LNCaP clone FGC (cell line): ENCODE data around the gene MET.
"Not testable (repeated sequence)": the region's sequence is repeated elsewhere in the genome, so short reads cannot be mapped to it uniquely, and the experiment has no call there.

Source experiments
- DNase-seq: peaks from one replicate; pipeline ENCODE4 v3.0.0-alpha.2; 2011; ENCODE audit warnings: low read depth
- H3K4me3 ChIP-seq: 2 replicates; pipeline ENCODE4 v1.5.1; 2011; ENCODE audit warnings: mild to moderate bottlenecking, low read depth, low read length, control low read depth
- CTCF ChIP-seq: IDR thresholded peaks from 2 replicates; pipeline ENCODE4 v1.5.1; 2012; ENCODE audit warnings: mild to moderate bottlenecking; ENCODE audit not compliant: control insufficient read depth, insufficient read depth; ENCODE audit errors: extremely low read depth

MET gene

GRCh38 chr7:116752305-116753074 lies 80.5 kb downstream of the MET start:
- TF ChIP-seq CTCF, result no peak
- DNase-seq, result no peak
- no peak overlapping the region for H3K4me3 ChIP-seq

GRCh38 chr7:116753130-116753529 lies 81.1 kb downstream of the MET start:
- no peak for TF ChIP-seq CTCF
- DNase-seq, result no peak
- no peak overlapping the region for H3K4me3 ChIP-seq

DNA sequence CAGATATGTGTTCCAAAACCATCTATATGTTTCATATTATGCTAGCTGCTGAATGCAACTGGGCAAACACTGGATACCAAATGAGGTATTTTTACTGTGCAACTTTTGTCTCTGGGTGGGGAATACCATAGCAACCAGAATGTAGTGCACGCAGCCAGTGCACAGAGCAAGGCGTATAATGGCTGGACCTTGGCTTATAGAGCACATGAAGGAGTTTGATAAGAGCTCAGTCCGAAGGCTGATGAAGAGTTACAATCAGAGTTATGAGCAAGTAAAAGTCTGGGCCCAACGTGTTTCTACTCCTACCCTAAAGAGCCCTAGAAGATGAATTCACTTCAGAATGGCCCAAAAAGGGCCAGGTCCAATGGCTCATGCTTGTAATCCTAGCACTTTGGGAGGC lies 82.2 kb downstream of the MET start:
- DNase-seq, result no peak
- no peak for TF ChIP-seq CTCF
- no peak overlapping the region for H3K4me3 ChIP-seq

GRCh38 chr7:116757283-116757682 lies 85.3 kb downstream of the MET start:
- TF ChIP-seq CTCF, result no peak
- DNase-seq, result no peak

DNA sequence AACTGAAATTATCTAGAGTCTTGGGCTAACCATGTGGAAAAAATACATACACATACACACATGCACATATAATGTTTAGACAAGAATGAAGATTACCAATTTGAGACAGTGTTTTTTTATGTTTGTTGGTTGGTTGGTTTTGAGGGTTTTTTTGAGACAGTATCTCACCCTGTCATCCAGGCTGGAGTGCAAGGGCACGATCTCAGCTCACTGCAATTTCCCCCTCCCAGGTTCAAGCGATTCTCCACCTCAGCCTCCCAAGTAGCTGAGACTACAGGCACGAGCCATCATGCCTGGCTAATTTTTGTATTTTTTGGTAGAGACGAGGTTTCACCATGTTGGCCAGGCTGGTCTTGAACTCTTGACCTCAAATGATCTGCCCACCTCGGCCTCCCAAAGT lies 87.6 kb downstream of the MET start:
- H3K4me3 ChIP-seq, DNase-seq: not testable (repeated sequence)

More at GRCh38 chr7:116757283-116757682, 85.3 kb downstream of the MET start:
- no peak overlapping the region for H3K4me3 ChIP-seq

DNA sequence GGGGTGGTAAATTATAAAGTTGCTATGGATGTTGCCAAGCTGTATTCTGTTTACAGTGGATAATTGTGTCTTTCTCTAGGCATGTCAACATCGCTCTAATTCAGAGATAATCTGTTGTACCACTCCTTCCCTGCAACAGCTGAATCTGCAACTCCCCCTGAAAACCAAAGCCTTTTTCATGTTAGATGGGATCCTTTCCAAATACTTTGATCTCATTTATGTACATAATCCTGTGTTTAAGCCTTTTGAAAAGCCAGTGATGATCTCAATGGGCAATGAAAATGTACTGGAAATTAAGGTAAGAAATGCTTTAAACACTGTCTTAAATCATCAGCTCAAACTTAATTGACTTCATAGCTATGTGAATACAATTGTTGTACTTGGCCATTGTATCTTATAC lies 91.0 kb downstream of the MET start:
- no peak overlapping the region for H3K4me3 ChIP-seq
- no peak for TF ChIP-seq CTCF
- no peak for DNase-seq

DNA sequence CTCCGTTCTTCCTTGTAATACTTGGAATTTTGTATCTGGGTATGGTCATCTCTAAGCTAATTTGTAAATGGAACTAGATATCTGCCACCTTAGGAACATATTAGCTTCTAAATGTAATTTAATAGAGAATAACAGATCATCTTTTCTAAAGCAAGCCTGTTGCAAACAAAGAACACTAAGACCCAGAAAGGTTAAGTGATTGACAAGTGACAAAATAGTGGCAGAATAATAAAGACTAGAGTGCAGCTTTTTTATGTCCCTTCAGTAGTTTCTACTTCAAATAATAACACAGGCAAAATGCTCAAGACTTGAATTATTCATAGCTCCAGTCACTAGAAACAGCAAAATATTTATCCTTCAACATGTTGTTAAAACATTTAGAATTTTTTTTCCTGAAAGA lies 91.7 kb downstream of the MET start:
- H3K4me3 ChIP-seq, result no peak overlapping the region
- no peak for TF ChIP-seq CTCF
- no peak for DNase-seq

- no peak for TF ChIP-seq CTCF
- no peak overlapping the region for H3K4me3 ChIP-seq
- no peak for DNase-seq
Measured at GRCh38 chr7:116766881-116767280, 94.9 kb downstream of the MET start.
